K562 (cell line): Measurements from ENCODE around the gene TMEM107. TPM values are rescaled to one million over a fixed set of nuclear protein-coding genes. Genes with fewer than 3 reads are reported as not detected.

Experiments used
- ATAC-seq: fragments of 200-7000 bp; cut with Tn5 transposase; 3 replicates; pipeline ENCODE4 v1.9.1; 2020; ENCODE audit warnings: moderate library complexity
- BruUV-seq: library from RNA; stranded (reverse); fragments of 400-500 nt; replicated peaks from 2 replicates; lab custom pipeline; 2021; lab: Mats Ljungman, UMichigan
- CTCF ChIA-PET: fragments of 300-600 bp; formaldehyde crosslinking; extraction: SDS; loops from one replicate; lab custom pipeline; 2021; ENCODE audit warnings: low intra/inter-chr PET ratio; lab: Yijun Ruan, JAX
- POLR2A ChIA-PET: fragments of 300-600, 350-650 bp; sonication (Branson Sonifier 250); formaldehyde crosslinking; extraction: SDS; loops from one replicate; lab custom pipeline; 2021; ENCODE audit warnings: antibody characterized with exemption, inconsistent platforms; lab: Yijun Ruan, JAX
- DNase-seq, 4 experiments: peaks; one replicate each; pipeline versions ENCODE4 v3.0.0 to v3.0.0-alpha.2; 2011 to 2018; ENCODE audit warnings: low spot score in 3 of 4, mixed read lengths in 3 of 4; ENCODE audit errors: extremely low read depth in 1 of 4
- FAIRE-seq: peaks from 2 replicates; lab custom pipeline; 2011; peaks lifted over from hg19 to GRCh38; lab: Jason Lieb, UNC
- H2AFZ ChIP-seq: 2 replicates; pipeline ENCODE4 v1.6.0; 2011; ENCODE audit warnings: low read depth, low read length, control low read depth, inconsistent platforms
- H3K27ac ChIP-seq: fragments of 200-600 bp; 3 replicates; pipeline ENCODE4 v1.8.0; 2011; ENCODE audit warnings: low read depth, mild to moderate bottlenecking, control low read depth, inconsistent platforms, low read length, moderate library complexity, mixed read lengths; ENCODE audit errors: extremely low read depth
- H3K27me3 ChIP-seq, 2 experiments: fragments of 300-600 bp in 1 of 2; 2 replicates in 1 of 2; 3 replicates in 1 of 2; pipeline versions ENCODE4 v1.6.0 to v1.8.0; 2011; ENCODE audit warnings: inconsistent platforms in 2 of 2, low read length in 2 of 2, mild to moderate bottlenecking in 1 of 2, mixed read lengths in 1 of 2, moderate library complexity in 1 of 2; ENCODE audit not compliant: control insufficient read depth in 2 of 2, insufficient read depth in 2 of 2
- H3K36me3 ChIP-seq: fragments of 300-600 bp; 3 replicates; pipeline ENCODE4 v1.8.0; 2011; ENCODE audit warnings: mild to moderate bottlenecking, low read length, inconsistent platforms; ENCODE audit not compliant: control insufficient read depth, insufficient read depth
- H3K4me1 ChIP-seq, 2 experiments: fragments of 200-600 bp in 1 of 2; replicated peaks in 1 of 2; 2 replicates in 1 of 2; 3 replicates in 1 of 2; pipeline versions ENCODE4 v1.5.1 to v1.8.0; 2011; ENCODE audit warnings: inconsistent platforms in 2 of 2, low read length in 2 of 2, mild to moderate bottlenecking in 1 of 2, mixed read lengths in 1 of 2, moderate library complexity in 1 of 2; ENCODE audit not compliant: control insufficient read depth in 2 of 2, insufficient read depth in 2 of 2
- H3K4me2 ChIP-seq: 2 replicates; pipeline ENCODE4 v1.6.1; 2011; ENCODE audit warnings: low read length, control low read depth, inconsistent platforms, mixed read lengths; ENCODE audit not compliant: insufficient read depth
- H3K4me3 ChIP-seq: fragments of 200-600 bp; sonication (generic), shearing (Covaris generic); 2 replicates; pipeline ENCODE4 v1.5.1; 2016; ENCODE audit warnings: control low read depth, inconsistent platforms
- H3K79me2 ChIP-seq: fragments of 200-600 bp; 3 replicates; pipeline ENCODE4 v1.8.0; 2011; ENCODE audit warnings: low read length, inconsistent platforms; ENCODE audit not compliant: control insufficient read depth, insufficient read depth
- H3K9ac ChIP-seq, 2 experiments: 2 replicates each; pipeline versions ENCODE4 v1.6.0 to v1.6.1; 2011; ENCODE audit warnings: low read depth in 2 of 2, low read length in 2 of 2, control low read depth in 1 of 2, inconsistent platforms in 1 of 2, mild to moderate bottlenecking in 1 of 2, mixed read lengths in 1 of 2; ENCODE audit not compliant: insufficient read depth in 1 of 2
- H3K9me1 ChIP-seq: one replicate; pipeline ENCODE4 v1.6.0; 2011; ENCODE audit warnings: inconsistent platforms, mild to moderate bottlenecking, low read length, moderate library complexity; ENCODE audit not compliant: control insufficient read depth, insufficient read depth
- H3K9me3 ChIP-seq: replicated peaks from 2 replicates; pipeline ENCODE4 v1.5.1; 2011; ENCODE audit warnings: low read depth, low read length, inconsistent platforms; ENCODE audit not compliant: control insufficient read depth, insufficient read depth
- H4K20me1 ChIP-seq: replicated peaks from 2 replicates; pipeline ENCODE4 v1.6.1; 2011; ENCODE audit warnings: low read length, inconsistent platforms, mixed read lengths; ENCODE audit not compliant: control insufficient read depth, insufficient read depth
- ETV5 ChIP-seq: sonication (generic); formaldehyde crosslinking; IDR thresholded peaks from 2 replicates; pipeline ENCODE4 v1.4.0; 2020; ENCODE audit warnings: low read depth, mild to moderate bottlenecking, missing genetic modification reagents
- FOXJ3 ChIP-seq: sonication (generic); formaldehyde crosslinking; IDR thresholded peaks from 2 replicates; pipeline ENCODE4 v1.4.0; 2020; ENCODE audit warnings: mild to moderate bottlenecking, missing genetic modification reagents
- HIVEP1 ChIP-seq: fragments of 250-450 bp; sonication (Bioruptor Pico); IDR thresholded peaks from 2 replicates; pipeline ENCODE4 v1.4.0; 2020; ENCODE audit warnings: mild to moderate bottlenecking
- KDM1A ChIP-seq, 2 experiments: fragments of 450-650 bp; IDR thresholded peaks; 2 replicates each; pipeline ENCODE4 v1.6.1; 2016; ENCODE audit warnings: mild to moderate bottlenecking in 2 of 2
- PYGO2 ChIP-seq: fragments of 450-650 bp; IDR thresholded peaks from 2 replicates; pipeline ENCODE4 v1.6.1; 2016; ENCODE audit warnings: mild to moderate bottlenecking, missing genetic modification characterization, moderate library complexity, missing compliant biosample characterization
- RB1 ChIP-seq: fragments of 450-650 bp; IDR thresholded peaks from 2 replicates; pipeline ENCODE4 v1.6.1; 2017; ENCODE audit warnings: low read depth, mild to moderate bottlenecking
- RFX1 ChIP-seq: fragments of 450-650 bp; IDR thresholded peaks from 2 replicates; pipeline ENCODE4 v1.6.1; 2016; ENCODE audit warnings: mild to moderate bottlenecking, moderate library complexity
- RUNX1 ChIP-seq: sonication (generic); IDR thresholded peaks from 2 replicates; pipeline ENCODE4 v1.6.1; 2016; ENCODE audit warnings: antibody characterized with exemption, low read depth
- TCF3 ChIP-seq: sonication (generic); formaldehyde crosslinking; IDR thresholded peaks from 2 replicates; pipeline ENCODE4 v1.4.0; 2020; ENCODE audit warnings: mild to moderate bottlenecking, missing genetic modification reagents
- ZNF253 ChIP-seq: fragments of 250-450 bp; sonication (Bioruptor Pico); conservative IDR thresholded peaks from 2 replicates; pipeline ENCODE4 v1.6.1; 2021; ENCODE audit warnings: mild to moderate bottlenecking
- ZNF444 ChIP-seq: fragments of 250-450 bp; sonication (Bioruptor Pico); IDR thresholded peaks from 2 replicates; pipeline ENCODE4 v1.4.0; 2020; ENCODE audit warnings: mild to moderate bottlenecking, moderate library complexity
- ZNF699 ChIP-seq: fragments of 250-450 bp; sonication (Bioruptor Pico); IDR thresholded peaks from 2 replicates; pipeline ENCODE4 v1.8.0; 2021; ENCODE audit warnings: mild to moderate bottlenecking, moderate library complexity; ENCODE audit not compliant: insufficient replicate concordance
- ZNF76 ChIP-seq: fragments of 250-450 bp; sonication (Bioruptor Pico); IDR thresholded peaks from 2 replicates; pipeline ENCODE4 v1.4.0; 2020; ENCODE audit warnings: mild to moderate bottlenecking, moderate library complexity, borderline replicate concordance
- ZNF785 ChIP-seq: fragments of 250-450 bp; sonication (Bioruptor Pico); IDR thresholded peaks from 2 replicates; pipeline ENCODE4 v1.4.0; 2020; ENCODE audit warnings: mild to moderate bottlenecking
- WGBS: fragments of 100-300 bp; shearing (Covaris generic); methylation state at CpG from one replicate; pipeline ENCODE4 v1.1.6; 2016; ENCODE audit warnings: low coverage, mixed read lengths; ENCODE audit not compliant: insufficient coverage; ENCODE audit errors: missing lambda C conversion rate; 5-methylcytosine and 5-hydroxymethylcytosine counted together
- in situ Hi-C: fragments of 300-500 bp; cut with MboI; formaldehyde crosslinking; loops from 4 replicates; pipeline ENCODE4 v1.15.0; 2018; ENCODE audit warnings: inconsistent platforms, mixed read lengths
- intact Hi-C: fragments of 100-400 bp; cut with micrococcal nuclease; formaldehyde crosslinking; loops from 2 replicates; pipeline ENCODE4 v1.14.2; 2022
- polyA plus RNA-seq, 8 experiments: library from polyadenylated mRNA; depleted of rRNA in 4 of 8; stranded (reverse) in 5 of 8; unstranded in 3 of 8; fragments of >200 nt; fragmentation: Nextera tagmentation in 2 of 8; fragmentation: Illumina TruSeq in 1 of 8; extraction: Ambion mirVana in 2 of 8; extraction: Trizol in 1 of 8; gene quantifications; 2 replicates each; pipeline versions ENCODE4 v1.2.1 to v1.2.3, GENCODE V29; 2011 to 2014; ENCODE audit warnings: inconsistent platforms in 1 of 8, missing spikeins in 1 of 8
- total RNA-seq, 7 experiments: library from RNA; depleted of rRNA in 6 of 7; stranded (reverse); fragments of >200 nt in 6 of 7; fragmentation: Illumina TruSeq in 2 of 7; extraction: Trizol in 2 of 7; gene quantifications; 2 replicates each; pipeline versions ENCODE4 v1.2.1 to v1.2.3, GENCODE V29; 2011 to 2021; ENCODE audit warnings: low replicate concordance in 1 of 7
- TF ChIP-seq, protein P1 (sequence below): sonication (generic); formaldehyde crosslinking; IDR thresholded peaks from 2 replicates; pipeline ENCODE4 v1.8.1; 2023; ENCODE audit warnings: mild to moderate bottlenecking, missing genetic modification reagents
- TF ChIP-seq, protein P2 (sequence below): fragments of 250-450 bp; sonication (Bioruptor Pico); IDR thresholded peaks from 2 replicates; pipeline ENCODE4 v1.5.1; 2021; ENCODE audit warnings: mild to moderate bottlenecking

Gene TMEM107
- total and polyA plus RNA-seq, 9 of the 15 experiments (the other 6 are each of a cell fraction or from before 2014, with no cell fraction given), result 7.1 to 26.2 (median 16.9) TPM

DNA sequence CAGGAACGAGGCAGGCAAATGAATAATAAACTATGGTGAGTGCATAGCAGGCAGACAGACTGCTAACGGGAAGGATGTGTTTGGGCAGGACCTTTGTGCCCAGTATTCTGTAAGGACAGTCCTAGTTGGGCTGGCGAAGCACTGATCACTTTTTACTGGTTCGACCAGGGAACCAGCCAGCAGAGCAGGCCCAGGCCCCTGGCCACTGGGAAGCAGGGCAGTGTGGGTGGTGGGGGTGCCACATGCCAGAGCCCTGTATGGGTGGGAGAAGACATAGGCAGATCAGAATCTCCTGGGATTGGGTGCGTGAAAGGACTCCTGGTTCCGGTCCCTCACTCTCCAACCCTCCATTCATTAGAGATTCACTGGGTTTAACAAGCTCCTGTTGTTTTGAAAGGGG is 9.4 kb downstream of the TMEM107 start:
- TF ChIP-seq ZNF253 (CRISPR knock-in tag), result no peak
- TF ChIP-seq FOXJ3, result no peak
- no peak for TF ChIP-seq KDM1A (IDR thresholded peaks at IDR 0.05)
- TF ChIP-seq RB1, result no peak
- no peak for TF ChIP-seq ZNF699 (CRISPR knock-in tag)
- TF ChIP-seq, protein P1, sequence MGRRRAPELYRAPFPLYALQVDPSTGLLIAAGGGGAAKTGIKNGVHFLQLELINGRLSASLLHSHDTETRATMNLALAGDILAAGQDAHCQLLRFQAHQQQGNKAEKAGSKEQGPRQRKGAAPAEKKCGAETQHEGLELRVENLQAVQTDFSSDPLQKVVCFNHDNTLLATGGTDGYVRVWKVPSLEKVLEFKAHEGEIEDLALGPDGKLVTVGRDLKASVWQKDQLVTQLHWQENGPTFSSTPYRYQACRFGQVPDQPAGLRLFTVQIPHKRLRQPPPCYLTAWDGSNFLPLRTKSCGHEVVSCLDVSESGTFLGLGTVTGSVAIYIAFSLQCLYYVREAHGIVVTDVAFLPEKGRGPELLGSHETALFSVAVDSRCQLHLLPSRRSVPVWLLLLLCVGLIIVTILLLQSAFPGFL, result no peak
- TF ChIP-seq RFX1, result no peak
- no peak for TF ChIP-seq TCF3 (CRISPR knock-in tag)
- no peak for TF ChIP-seq HIVEP1 (CRISPR knock-in tag)
- no peak for TF ChIP-seq ETV5 (CRISPR knock-in tag)
- TF ChIP-seq ZNF785 (CRISPR knock-in tag), result no peak
- no peak for TF ChIP-seq RUNX1
- TF ChIP-seq ZNF444 (CRISPR knock-in tag), result no peak
- TF ChIP-seq, protein P2, sequence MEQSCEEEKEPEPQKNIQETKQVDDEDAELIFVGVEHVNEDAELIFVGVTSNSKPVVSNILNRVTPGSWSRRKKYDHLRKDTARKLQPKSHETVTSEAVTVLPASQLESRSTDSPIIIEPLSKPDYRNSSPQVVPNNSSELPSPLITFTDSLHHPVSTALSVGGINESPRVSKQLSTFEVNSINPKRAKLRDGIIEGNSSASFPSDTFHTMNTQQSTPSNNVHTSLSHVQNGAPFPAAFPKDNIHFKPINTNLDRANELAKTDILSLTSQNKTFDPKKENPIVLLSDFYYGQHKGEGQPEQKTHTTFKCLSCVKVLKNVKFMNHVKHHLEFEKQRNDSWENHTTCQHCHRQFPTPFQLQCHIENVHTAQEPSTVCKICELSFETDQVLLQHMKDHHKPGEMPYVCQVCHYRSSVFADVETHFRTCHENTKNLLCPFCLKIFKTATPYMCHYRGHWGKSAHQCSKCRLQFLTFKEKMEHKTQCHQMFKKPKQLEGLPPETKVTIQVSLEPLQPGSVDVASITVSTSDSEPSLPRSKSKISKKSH (CRISPR knock-in tag), result no peak
- TF ChIP-seq PYGO2 (tag), result no peak
- TF ChIP-seq ZNF76 (CRISPR knock-in tag), result no peak
- TF ChIP-seq, all 486 proteins: peak for 0
- Histone ChIP-seq H3K27me3 (no peaks in the 10 kb centered on the region), H3K27ac (no peak overlapping the region), H3K4me3 (no peak overlapping the region), H2AFZ (no peak overlapping the region), H3K9ac (peak overlapping the region in 1 of 2 experiments; percentile 76; a peak in 2 of 4 replicates), H3K36me3 (peaks cover 3% of the 10 kb centered on the region; the same call in 2 of the 3 replicates), H3K9me3 (no peaks in the 10 kb centered on the region), H3K79me2 (peaks cover 10% of the 10 kb centered on the region), H3K9me1 (peaks cover 2% of the 10 kb centered on the region), H3K4me2 (no peak overlapping the region), H3K4me1 (peaks cover 19 to 49% of the 10 kb centered on the region in 2 experiments), H4K20me1 (0 out of 2 replicates have a peak, but pooled peaks cover 3% of the 10 kb centered on the region)
- POLR2A ChIA-PET, result no interaction called here
- CTCF ChIA-PET, result no interaction called here
- FAIRE-seq, result no peak
- no peak for ATAC-seq
- WGBS, result 76% methylated on average over 4 of the region's 6 CpGs
- BruUV-seq, result no TSS peak
- intact Hi-C loops, result no loop called here
- in situ Hi-C loops, result no loop called here
- no peak for DNase-seq
